ENCODE measurements around the gene ME3.

Gene ME3

GRCh38 chr11:86575208-86575855, 97.1 kb downstream of the ME3 start:
- no peak for DNase-seq (ENCODE audit: low read depth)
- in situ Hi-C loops (cut with HindIII; ENCODE audit: low sequenced_read_pairs), result no loop called here
- no peak for TF ChIP-seq CTCF (IDR thresholded peaks at IDR 0.05; ENCODE audit: low read depth, low read length, missing control alignments)
- no peak overlapping the region for H3K4me3 ChIP-seq (ENCODE audit: low read depth, low read length)

- DNase-seq (ENCODE audit: low read depth), result no peak
- no peak for TF ChIP-seq CTCF (IDR thresholded peaks at IDR 0.05; ENCODE audit: low read depth, low read length, missing control alignments)
- in situ Hi-C loops (cut with HindIII; ENCODE audit: low sequenced_read_pairs), result no loop called here
- H3K4me3 ChIP-seq (ENCODE audit: low read depth, low read length), result no peak overlapping the region
These were observed 97.8 kb downstream of the ME3 start for GRCh38 chr11:86574493-86575207.

- in situ Hi-C loops (cut with HindIII; ENCODE audit: low sequenced_read_pairs), result no loop called here
- peak; percentile 40 for TF ChIP-seq CTCF (IDR thresholded peaks at IDR 0.05; ENCODE audit: low read depth, low read length, missing control alignments)
- no peak for DNase-seq (ENCODE audit: low read depth)
- H3K4me3 ChIP-seq (ENCODE audit: low read depth, low read length), result no peak overlapping the region
These were observed 101.0 kb downstream of the ME3 start for GRCh38 chr11:86571273-86571948.

GRCh38 chr11:86570451-86570850, 102.0 kb downstream of the ME3 start:
- in situ Hi-C loops (cut with HindIII; ENCODE audit: low sequenced_read_pairs), result no loop called here
- no peak for DNase-seq (ENCODE audit: low read depth)
- H3K4me3 ChIP-seq (ENCODE audit: low read depth, low read length), result no peak overlapping the region
- TF ChIP-seq CTCF (IDR thresholded peaks at IDR 0.05; ENCODE audit: low read depth, low read length, missing control alignments), result no peak

- no peak for TF ChIP-seq CTCF (IDR thresholded peaks at IDR 0.05; ENCODE audit: low read depth, low read length, missing control alignments)
- in situ Hi-C loops (cut with HindIII; ENCODE audit: low sequenced_read_pairs), result no loop called here
These were observed 102.4 kb downstream of the ME3 start for GRCh38 chr11:86570020-86570419.

GRCh38 chr11:86569109-86569508, 103.3 kb downstream of the ME3 start:
- TF ChIP-seq CTCF (IDR thresholded peaks at IDR 0.05; ENCODE audit: low read depth, low read length, missing control alignments), result no peak
- H3K4me3 ChIP-seq (ENCODE audit: low read depth, low read length), result no peak overlapping the region
- in situ Hi-C loops (cut with HindIII; ENCODE audit: low sequenced_read_pairs), result no loop called here
- DNase-seq (ENCODE audit: low read depth), result no peak

More at GRCh38 chr11:86570020-86570419, 102.4 kb downstream of the ME3 start:
- no peak overlapping the region for H3K4me3 ChIP-seq (ENCODE audit: low read depth, low read length)
- DNase-seq (ENCODE audit: low read depth), result no peak

All from astrocyte of the cerebellum (primary cell).